ENCODE results near the gene BAIAP2L2.

The BAIAP2L2 gene

DNA sequence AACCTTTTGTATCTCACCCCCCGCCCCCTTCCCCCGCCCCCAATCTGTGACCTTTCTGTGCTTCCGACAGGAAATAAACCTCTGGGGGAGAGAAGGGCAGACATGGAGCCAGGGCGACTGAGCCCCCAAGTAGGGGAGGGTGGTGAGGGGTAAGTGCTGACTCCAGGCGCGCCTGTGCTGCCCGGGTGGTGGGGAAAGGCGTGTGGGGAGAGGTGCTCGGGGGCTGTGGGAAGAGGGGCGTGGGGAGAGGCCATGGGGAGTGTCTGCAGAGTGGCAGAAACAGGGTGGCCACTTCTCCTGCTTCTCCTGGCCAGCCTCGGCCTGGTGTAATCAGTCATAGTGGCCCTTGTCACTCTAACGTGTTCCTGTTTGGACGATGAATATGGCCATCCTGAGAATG, 34.5 kb downstream of the BAIAP2L2 start:
- Histone ChIP-seq H3K9me2 (replicated peaks; ENCODE audit: low read depth, low read length) (no peaks in the 10 kb centered on the region), H3K79me2 (ENCODE audit: insufficient read depth, low read length) (no peaks in the 10 kb centered on the region), H3K27me3 (ENCODE audit: insufficient read depth, low read length, poor library complexity, severe bottlenecking) (no peaks in the 10 kb centered on the region), H2AFZ (ENCODE audit: low read length) (no peak overlapping the region), H3F3A (ENCODE audit: low read depth) (no peaks in the 10 kb centered on the region), H3K9me3 (ENCODE audit: insufficient read depth, low read depth, low read length) (no peaks in the 10 kb centered on the region), H3K4me1 (ENCODE audit: insufficient read depth, low read length, poor library complexity, severe bottlenecking) (no peaks in the 10 kb centered on the region), H3K36me3 (ENCODE audit: insufficient read depth, low read length) (no peaks in the 10 kb centered on the region), H3K4me3 (ENCODE audit: low read length, poor library complexity, severe bottlenecking) (no peak overlapping the region), H3K4me2 (ENCODE audit: low read depth, low read length, poor library complexity, severe bottlenecking) (no peak overlapping the region), H4K20me1 (ENCODE audit: insufficient read depth, low read length, poor library complexity, severe bottlenecking) (no peaks in the 10 kb centered on the region), H3K9ac (ENCODE audit: low read depth, low read length, poor library complexity, severe bottlenecking) (no peak overlapping the region)
- no peak for TF ChIP-seq EZH2phosphoT487 (IDR thresholded peaks at IDR 0.05; ENCODE audit: borderline replicate concordance)
- TF ChIP-seq, protein P1, sequence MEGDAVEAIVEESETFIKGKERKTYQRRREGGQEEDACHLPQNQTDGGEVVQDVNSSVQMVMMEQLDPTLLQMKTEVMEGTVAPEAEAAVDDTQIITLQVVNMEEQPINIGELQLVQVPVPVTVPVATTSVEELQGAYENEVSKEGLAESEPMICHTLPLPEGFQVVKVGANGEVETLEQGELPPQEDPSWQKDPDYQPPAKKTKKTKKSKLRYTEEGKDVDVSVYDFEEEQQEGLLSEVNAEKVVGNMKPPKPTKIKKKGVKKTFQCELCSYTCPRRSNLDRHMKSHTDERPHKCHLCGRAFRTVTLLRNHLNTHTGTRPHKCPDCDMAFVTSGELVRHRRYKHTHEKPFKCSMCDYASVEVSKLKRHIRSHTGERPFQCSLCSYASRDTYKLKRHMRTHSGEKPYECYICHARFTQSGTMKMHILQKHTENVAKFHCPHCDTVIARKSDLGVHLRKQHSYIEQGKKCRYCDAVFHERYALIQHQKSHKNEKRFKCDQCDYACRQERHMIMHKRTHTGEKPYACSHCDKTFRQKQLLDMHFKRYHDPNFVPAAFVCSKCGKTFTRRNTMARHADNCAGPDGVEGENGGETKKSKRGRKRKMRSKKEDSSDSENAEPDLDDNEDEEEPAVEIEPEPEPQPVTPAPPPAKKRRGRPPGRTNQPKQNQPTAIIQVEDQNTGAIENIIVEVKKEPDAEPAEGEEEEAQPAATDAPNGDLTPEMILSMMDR (conservative IDR thresholded peaks at IDR 0.05; ENCODE audit: low read length) = no peak

DNA sequence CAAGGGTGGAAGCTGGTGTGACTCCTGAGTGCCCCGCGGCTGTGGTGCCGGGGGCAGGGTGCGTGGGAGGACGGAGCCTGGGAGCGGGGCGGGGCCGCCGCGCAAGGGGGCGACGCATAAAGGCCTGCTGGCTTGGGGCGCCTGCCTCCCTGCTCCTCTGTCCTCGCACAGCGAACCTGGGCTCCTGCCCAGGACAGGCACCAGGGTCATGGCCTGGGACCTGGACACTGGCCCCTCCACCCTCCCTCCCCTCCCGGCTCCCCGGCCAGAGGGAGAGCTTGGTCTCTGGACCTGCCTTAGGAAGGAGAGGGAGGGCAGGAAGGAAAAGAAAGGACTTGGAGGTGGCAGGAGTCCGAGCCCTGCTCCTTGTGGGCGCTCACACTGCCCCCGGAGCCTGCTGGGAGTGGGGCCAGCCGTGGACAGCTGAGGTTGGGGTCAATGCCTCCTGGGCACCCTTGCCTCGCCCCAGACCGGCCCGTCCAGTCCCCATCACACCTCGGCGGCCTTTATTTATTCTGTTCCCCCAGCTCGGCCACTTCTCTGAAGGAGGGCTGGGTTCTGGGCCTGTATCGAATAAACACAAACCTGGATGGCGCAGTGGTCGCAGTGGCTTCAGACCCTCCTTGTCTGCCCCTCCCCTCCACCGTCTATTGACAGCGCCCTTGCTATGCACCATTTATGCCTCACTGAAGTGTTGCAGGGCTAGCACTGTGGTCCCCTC, 35.2 kb downstream of the BAIAP2L2 start:
- no peak overlapping the region for H3K4me3 ChIP-seq (ENCODE audit: low read length, poor library complexity, severe bottlenecking)
- no peak overlapping the region for H3K9ac ChIP-seq (ENCODE audit: low read depth, low read length, poor library complexity, severe bottlenecking)
- H3K4me2 ChIP-seq (ENCODE audit: low read depth, low read length, poor library complexity, severe bottlenecking) = no peak overlapping the region
- no peaks in the 10 kb centered on the region for H3K4me1 ChIP-seq (ENCODE audit: insufficient read depth, low read length, poor library complexity, severe bottlenecking)
- no peaks in the 10 kb centered on the region for H3F3A ChIP-seq (ENCODE audit: low read depth)
- TF ChIP-seq, protein P1 (conservative IDR thresholded peaks at IDR 0.05; ENCODE audit: low read length) = no peak
- no peak for TF ChIP-seq EZH2phosphoT487 (IDR thresholded peaks at IDR 0.05; ENCODE audit: borderline replicate concordance)
- H3K9me3 ChIP-seq (ENCODE audit: insufficient read depth, low read depth, low read length) = no peaks in the 10 kb centered on the region
- H3K79me2 ChIP-seq (ENCODE audit: insufficient read depth, low read length) = no peaks in the 10 kb centered on the region
- H3K27me3 ChIP-seq (ENCODE audit: insufficient read depth, low read length, poor library complexity, severe bottlenecking) = no peaks in the 10 kb centered on the region
- H3K9me2 ChIP-seq (replicated peaks; ENCODE audit: low read depth, low read length) = no peaks in the 10 kb centered on the region
- H2AFZ ChIP-seq (ENCODE audit: low read length) = no peak overlapping the region
- H3K36me3 ChIP-seq (ENCODE audit: insufficient read depth, low read length) = no peaks in the 10 kb centered on the region
- H4K20me1 ChIP-seq (ENCODE audit: insufficient read depth, low read length, poor library complexity, severe bottlenecking) = no peaks in the 10 kb centered on the region

DNA sequence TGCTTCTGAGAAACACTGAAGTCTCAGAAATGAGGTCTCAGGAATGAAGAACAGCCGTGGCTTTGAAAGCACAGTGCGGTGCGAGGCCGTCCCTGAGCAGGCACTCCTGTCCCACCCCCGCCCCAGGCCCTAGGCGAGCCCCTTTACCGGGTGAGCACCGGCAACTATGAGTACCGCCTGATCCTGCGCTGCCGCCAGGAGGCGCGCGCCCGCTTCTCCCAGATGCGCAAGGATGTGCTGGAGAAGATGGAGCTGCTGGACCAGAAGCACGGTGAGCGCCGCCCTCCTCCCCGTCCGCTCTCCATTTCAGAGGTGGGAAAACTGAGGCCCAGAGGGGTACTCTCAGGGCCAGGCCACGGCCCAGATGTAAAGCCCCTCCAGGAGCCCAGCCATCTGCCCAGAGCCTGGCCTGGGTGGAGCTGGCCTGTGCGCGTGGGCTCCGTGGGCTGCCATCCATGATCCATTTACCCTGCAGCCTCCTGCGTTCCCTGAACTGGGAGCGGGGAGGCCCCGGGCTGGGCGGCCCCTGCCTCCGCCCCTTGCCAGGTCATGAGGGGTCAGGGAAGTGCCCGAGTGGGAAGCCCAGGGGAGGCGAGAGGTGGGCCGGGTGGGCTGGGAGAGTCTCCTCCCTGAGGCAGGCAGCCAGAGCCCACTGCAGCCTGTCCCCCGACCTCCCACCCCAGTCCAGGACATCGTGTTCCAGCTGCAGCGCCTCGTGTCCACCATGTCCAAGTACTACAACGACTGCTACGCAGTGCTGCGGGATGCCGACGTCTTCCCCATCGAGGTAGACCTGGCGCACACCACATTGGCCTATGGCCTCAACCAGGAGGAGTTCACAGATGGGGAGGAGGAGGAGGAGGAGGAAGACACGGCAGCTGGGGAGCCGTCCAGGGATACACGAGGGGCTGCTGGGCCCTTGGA, 36.0 kb downstream of the BAIAP2L2 start:
- Histone ChIP-seq H3K4me1 (ENCODE audit: insufficient read depth, low read length, poor library complexity, severe bottlenecking) (no peaks in the 10 kb centered on the region), H3K9ac (ENCODE audit: low read depth, low read length, poor library complexity, severe bottlenecking) (no peak overlapping the region), H3K27me3 (ENCODE audit: insufficient read depth, low read length, poor library complexity, severe bottlenecking) (no peaks in the 10 kb centered on the region), H2AFZ (ENCODE audit: low read length) (no peak overlapping the region), H3K9me3 (ENCODE audit: insufficient read depth, low read depth, low read length) (no peaks in the 10 kb centered on the region), H3K36me3 (ENCODE audit: insufficient read depth, low read length) (no peaks in the 10 kb centered on the region), H4K20me1 (ENCODE audit: insufficient read depth, low read length, poor library complexity, severe bottlenecking) (no peaks in the 10 kb centered on the region), H3K79me2 (ENCODE audit: insufficient read depth, low read length) (no peaks in the 10 kb centered on the region), H3F3A (ENCODE audit: low read depth) (no peaks in the 10 kb centered on the region), H3K4me3 (ENCODE audit: low read length, poor library complexity, severe bottlenecking) (no peak overlapping the region), H3K9me2 (replicated peaks; ENCODE audit: low read depth, low read length) (no peaks in the 10 kb centered on the region), H3K4me2 (ENCODE audit: low read depth, low read length, poor library complexity, severe bottlenecking) (no peak overlapping the region)
- TF ChIP-seq, protein P1 (conservative IDR thresholded peaks at IDR 0.05; ENCODE audit: low read length) = no peak
- no peak for TF ChIP-seq EZH2phosphoT487 (IDR thresholded peaks at IDR 0.05; ENCODE audit: borderline replicate concordance)
